K562 treated with DMSO at 1 percent for 12 hours (cell line): ENCODE data around the gene SH3GL3. TPM values are rescaled to one million over a fixed set of nuclear protein-coding genes. Genes with fewer than 3 reads are reported as not detected.

Source experiments
- total RNA-seq: library from RNA; unstranded; fragments of 300-600 nt; gene quantifications from 2 replicates; pipeline ENCODE4 v1.2.3, GENCODE V29; 2022; ENCODE audit not compliant: insufficient read depth

SH3GL3 gene, protein sequence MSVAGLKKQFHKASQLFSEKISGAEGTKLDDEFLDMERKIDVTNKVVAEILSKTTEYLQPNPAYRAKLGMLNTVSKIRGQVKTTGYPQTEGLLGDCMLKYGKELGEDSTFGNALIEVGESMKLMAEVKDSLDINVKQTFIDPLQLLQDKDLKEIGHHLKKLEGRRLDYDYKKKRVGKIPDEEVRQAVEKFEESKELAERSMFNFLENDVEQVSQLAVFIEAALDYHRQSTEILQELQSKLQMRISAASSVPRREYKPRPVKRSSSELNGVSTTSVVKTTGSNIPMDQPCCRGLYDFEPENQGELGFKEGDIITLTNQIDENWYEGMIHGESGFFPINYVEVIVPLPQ
- total RNA-seq = 3.0 and 4.8 TPM in 2 replicates

DNA sequence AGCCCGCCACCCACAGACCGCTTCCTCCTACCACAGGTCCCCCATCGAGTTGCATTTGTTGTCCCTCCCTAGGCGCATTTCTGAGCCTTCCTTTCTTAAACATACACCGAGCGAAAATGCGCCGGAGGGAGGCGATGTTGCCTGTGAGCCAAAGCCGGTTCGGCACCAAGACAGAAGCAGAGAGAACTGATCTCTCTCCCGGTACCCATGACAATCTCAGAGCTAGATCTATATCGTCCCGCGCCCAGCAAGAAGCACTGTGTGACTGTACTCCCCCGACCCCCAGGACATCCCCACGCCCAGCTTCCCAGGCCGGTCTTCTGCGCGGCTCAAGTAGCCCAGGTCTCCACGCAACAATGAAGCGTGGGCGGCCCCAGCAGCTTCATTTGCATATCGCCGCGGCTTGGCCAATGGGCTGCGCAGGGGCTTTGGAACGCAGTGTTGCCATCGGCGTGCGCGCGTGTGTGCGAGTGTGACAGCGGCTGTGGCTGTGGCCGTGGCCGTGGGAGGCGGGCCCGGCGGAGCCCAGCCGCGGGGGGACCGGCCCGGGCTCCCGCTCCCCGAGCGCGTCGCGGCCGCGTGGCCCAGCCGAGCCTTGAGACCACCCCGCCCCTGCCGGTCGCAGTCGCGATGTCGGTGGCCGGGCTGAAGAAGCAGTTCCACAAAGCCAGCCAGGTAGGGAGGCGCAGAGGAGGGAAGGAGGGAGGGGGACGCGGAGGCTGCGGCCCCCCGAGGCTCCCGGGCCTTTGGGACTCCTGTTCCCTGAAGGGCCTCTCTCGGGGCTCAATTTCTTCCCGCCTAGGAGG lies at the start of gene SH3GL3:
SH3GL3 (plus strand) TSS at position 438 of the 806 bp plus-strand sequence; CDS start at position 631, 193 bp downstream.

DNA sequence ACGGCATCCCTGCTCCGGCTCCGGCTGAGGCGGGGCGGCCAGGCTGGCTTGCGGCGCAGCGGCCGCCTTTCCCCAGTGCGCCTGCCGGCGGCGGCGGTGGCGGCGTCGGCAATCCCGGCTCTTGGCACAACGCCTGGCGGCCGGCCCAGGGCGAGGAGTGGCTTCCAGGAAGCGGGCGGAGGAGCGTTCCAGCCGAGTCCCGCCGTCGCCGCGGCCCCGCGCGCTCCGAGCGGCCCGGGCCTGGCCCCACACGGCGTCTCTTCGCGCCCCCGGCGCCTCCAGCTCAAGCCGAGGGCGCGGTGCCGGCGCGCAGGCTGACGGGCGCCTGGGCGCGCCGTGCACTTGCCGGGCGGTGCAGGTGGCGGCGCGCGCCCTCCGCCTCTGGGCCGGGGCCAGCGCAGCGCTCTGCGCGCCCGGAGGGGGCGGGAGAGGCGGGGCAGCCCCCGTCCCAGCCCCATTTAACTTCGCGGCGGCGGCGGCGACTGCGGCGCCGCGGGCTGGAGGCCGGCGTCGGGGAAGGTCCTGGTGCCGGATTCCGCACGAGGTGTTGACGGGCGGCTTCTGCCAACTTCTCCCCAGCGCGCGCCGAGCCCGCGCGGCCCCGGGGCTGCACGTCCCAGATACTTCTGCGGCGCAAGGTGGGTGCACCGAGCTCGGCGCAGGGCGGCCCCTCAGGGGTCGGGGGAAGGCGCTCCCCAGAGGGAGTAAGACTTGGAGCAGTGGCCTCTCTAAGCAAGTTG lies 206.7 kb downstream of the SH3GL3 start, which contains the start of gene ADAMTSL3:
ADAMTSL3 (plus strand) TSS at position 485 of the 740 bp plus-strand sequence. CDS start 1,639 bp downstream, outside the sequence.

Other genes with a start within 250 kb of the SH3GL3 start
- gene HDGFL3, start 239.5 kb upstream of the SH3GL3 start, total RNA-seq = 14.2 and 18.0 TPM in 2 replicates
- not detected in 2 replicates for gene BNC1, start 162.7 kb upstream of the SH3GL3 start, total RNA-seq
- not detected in 2 replicates for gene ADAMTSL3, start 206.8 kb downstream of the SH3GL3 start, total RNA-seq